Measurements from ENCODE around the gene SAMSN1. TPM values are rescaled to one million over a fixed set of nuclear protein-coding genes. Genes with fewer than 3 reads are reported as not detected.

The SAMSN1 gene
- total RNA-seq, 1 donor from 2014 or later, result 6.4 TPM

DNA sequence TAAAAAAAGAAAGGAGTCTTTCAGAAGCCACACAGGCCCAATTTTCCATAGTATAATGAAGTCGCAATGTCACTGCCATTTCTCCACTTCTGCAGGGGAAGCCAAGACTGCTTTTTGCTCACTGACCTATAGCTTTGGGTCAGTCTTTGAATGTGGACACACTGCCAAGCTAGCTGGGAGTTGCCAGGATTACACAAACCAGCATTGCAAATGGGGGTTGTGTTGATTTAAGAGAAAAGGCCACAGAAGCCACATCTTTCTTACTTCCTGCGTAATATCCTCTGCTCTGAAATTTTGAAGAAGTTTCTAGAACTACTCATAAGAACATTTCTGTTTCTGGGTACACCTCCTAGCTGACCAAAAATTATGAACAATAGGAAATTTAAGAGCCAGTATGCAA lies 45.8 kb upstream of the SAMSN1 start:
- H3K27ac ChIP-seq, result peak overlapping the region; percentile 16

DNA sequence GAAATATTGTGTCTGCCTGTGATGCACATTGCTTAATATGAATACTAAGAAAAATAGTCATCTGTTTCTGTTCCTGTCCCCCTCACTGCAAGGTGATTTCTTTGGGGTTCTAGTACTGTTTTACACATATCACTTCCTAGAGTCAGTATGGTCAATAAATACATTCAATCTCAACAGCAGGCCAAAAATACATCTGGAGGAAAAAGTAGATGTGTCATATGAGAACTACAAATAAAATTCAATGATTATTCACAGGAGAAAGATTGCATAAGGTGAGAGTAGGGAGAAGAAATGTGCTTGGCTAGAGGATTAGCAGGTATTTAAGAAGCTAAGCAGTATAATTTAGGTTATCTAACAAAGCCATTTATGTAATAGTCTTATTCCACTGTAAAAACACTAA lies 45.3 kb upstream of the SAMSN1 start:
- no peak overlapping the region for H3K4me3 ChIP-seq
- H3K27ac ChIP-seq, result no peak overlapping the region
- no peaks in the 10 kb centered on the region for H3K9me3 ChIP-seq
- TF ChIP-seq POLR2AphosphoS5 (IDR thresholded peaks at IDR 0.05; ENCODE audit: insufficient read depth in 1 of 2, low read depth in 1 of 2), result no peak
- TF ChIP-seq, protein P1, sequence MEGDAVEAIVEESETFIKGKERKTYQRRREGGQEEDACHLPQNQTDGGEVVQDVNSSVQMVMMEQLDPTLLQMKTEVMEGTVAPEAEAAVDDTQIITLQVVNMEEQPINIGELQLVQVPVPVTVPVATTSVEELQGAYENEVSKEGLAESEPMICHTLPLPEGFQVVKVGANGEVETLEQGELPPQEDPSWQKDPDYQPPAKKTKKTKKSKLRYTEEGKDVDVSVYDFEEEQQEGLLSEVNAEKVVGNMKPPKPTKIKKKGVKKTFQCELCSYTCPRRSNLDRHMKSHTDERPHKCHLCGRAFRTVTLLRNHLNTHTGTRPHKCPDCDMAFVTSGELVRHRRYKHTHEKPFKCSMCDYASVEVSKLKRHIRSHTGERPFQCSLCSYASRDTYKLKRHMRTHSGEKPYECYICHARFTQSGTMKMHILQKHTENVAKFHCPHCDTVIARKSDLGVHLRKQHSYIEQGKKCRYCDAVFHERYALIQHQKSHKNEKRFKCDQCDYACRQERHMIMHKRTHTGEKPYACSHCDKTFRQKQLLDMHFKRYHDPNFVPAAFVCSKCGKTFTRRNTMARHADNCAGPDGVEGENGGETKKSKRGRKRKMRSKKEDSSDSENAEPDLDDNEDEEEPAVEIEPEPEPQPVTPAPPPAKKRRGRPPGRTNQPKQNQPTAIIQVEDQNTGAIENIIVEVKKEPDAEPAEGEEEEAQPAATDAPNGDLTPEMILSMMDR (IDR thresholded peaks at IDR 0.05), result no peak
- TF ChIP-seq POLR2A (IDR thresholded peaks at IDR 0.05), result no peak
- no peaks in the 10 kb centered on the region for H3K27me3 ChIP-seq
- intact Hi-C loops (cut with DNase I), result no loop called here
- no peaks in the 10 kb centered on the region for H3K36me3 ChIP-seq
- no peak for DNase-seq (ENCODE audit: extremely low spot score in 2 of 2)
- H3K4me1 ChIP-seq, result no peaks in the 10 kb centered on the region

More for the DNA sequence above, 45.8 kb upstream of the SAMSN1 start:
- Histone ChIP-seq H3K4me3 (no peak overlapping the region), H3K4me1 (no peaks in the 10 kb centered on the region), H3K9me3 (no peaks in the 10 kb centered on the region), H3K36me3 (no peaks in the 10 kb centered on the region), H3K27me3 (no peaks in the 10 kb centered on the region)
- intact Hi-C loops (cut with DNase I), result no loop called here
- no peak for DNase-seq (ENCODE audit: extremely low spot score in 2 of 2)
- TF ChIP-seq, protein P1 (IDR thresholded peaks at IDR 0.05), result no peak
- TF ChIP-seq POLR2A (IDR thresholded peaks at IDR 0.05), result no peak
- peak; percentile 21 to 25 for TF ChIP-seq POLR2AphosphoS5 (IDR thresholded peaks at IDR 0.05; ENCODE audit: insufficient read depth in 1 of 2, low read depth in 1 of 2)

DNA sequence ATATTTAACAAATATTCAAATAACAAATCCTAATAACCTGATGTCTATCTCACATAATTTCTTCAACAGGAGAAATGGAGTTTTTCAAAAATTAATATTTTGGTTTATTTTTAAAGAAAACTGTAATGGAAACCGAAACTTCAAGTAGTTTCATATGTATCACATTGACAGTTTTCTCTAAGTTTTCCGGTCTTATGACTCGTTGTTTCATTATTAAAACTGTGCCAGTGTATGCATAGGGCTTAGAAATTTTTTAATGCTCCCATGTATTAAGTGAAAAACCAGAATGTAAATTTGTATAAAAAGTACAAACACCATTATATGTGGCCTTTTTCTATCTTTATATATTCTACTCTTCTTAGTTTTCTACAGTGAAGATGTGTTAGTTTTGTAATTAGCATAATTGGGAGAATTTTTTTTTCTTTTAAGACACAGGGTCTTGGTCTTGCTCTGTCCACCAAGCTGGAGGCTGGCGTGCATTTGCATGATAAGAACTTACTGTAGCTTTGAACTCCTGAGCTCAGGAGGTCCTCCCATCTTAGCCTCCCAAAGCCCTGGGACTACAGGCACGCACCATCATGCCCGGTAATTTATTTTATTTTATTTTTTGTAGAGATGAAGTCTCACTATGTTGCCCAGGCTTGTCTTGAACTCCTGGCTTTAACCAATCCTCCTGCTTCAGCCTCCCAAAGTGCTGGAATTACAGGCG lies 43.9 kb upstream of the SAMSN1 start:
- no peak overlapping the region for H3K4me3 ChIP-seq
- no peak for DNase-seq (ENCODE audit: extremely low spot score in 2 of 2)
- no peak overlapping the region for H3K27ac ChIP-seq
- intact Hi-C loops (cut with DNase I), result no loop called here
- H3K4me1 ChIP-seq, result no peaks in the 10 kb centered on the region
- TF ChIP-seq POLR2AphosphoS5 (IDR thresholded peaks at IDR 0.05; ENCODE audit: insufficient read depth in 1 of 2, low read depth in 1 of 2), result no peak
- no peak for TF ChIP-seq POLR2A (IDR thresholded peaks at IDR 0.05)
- TF ChIP-seq, protein P1 (IDR thresholded peaks at IDR 0.05), result no peak
- H3K36me3 ChIP-seq, result no peaks in the 10 kb centered on the region
- H3K27me3 ChIP-seq, result no peaks in the 10 kb centered on the region
- no peaks in the 10 kb centered on the region for H3K9me3 ChIP-seq

DNA sequence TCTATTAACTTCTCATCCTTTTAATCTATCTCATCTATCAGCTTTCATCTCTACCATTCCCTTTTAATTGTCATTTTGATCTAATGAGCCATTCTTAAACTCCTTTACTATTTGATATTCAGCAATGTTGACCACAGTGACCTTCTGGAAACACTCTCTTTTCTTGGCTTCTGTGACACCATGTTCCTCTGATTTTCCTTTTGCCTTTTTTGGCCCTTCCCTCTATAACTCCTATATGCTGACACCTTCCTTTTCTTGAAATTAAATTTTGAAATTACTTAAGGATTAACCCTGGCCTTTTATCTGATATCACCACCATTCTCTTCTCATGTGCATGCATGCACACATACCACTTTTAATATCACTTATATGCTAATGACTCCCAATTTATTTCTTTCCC lies 41.2 kb upstream of the SAMSN1 start:
- DNase-seq (ENCODE audit: extremely low spot score in 2 of 2), result no peak
- Histone ChIP-seq H3K27me3 (no peaks in the 10 kb centered on the region), H3K27ac (no peak overlapping the region), H3K36me3 (no peaks in the 10 kb centered on the region), H3K9me3 (no peaks in the 10 kb centered on the region), H3K4me1 (no peaks in the 10 kb centered on the region), H3K4me3 (no peak overlapping the region)
- intact Hi-C loops (cut with DNase I), result no loop called here
- TF ChIP-seq, protein P1 (IDR thresholded peaks at IDR 0.05), result no peak
- TF ChIP-seq POLR2A (IDR thresholded peaks at IDR 0.05) (no peak), POLR2AphosphoS5 (IDR thresholded peaks at IDR 0.05; ENCODE audit: insufficient read depth in 1 of 2, low read depth in 1 of 2) (no peak)

DNA sequence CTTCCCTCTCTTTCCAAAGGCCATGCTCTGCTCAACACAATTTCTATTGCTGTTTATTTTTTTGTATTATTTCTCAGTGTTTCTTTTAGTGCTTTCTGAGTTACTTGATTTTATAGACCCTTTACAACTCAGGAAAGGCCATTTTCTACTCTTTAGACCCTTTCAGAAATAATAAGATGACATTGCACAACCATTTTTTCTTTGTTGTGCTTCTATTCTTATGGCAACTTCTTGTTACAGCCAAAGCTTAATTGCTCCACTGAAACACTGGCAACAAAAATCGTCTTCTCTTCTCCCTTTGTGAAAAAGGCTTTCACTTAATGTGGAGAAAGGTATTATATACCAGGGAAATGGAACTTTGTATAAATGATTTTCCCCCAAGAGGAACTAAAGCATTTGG lies 39.0 kb upstream of the SAMSN1 start:
- no peak for DNase-seq (ENCODE audit: extremely low spot score in 2 of 2)
- no peaks in the 10 kb centered on the region for H3K36me3 ChIP-seq
- no peaks in the 10 kb centered on the region for H3K9me3 ChIP-seq
- TF ChIP-seq, protein P1 (IDR thresholded peaks at IDR 0.05), result no peak
- no peak for TF ChIP-seq POLR2A (IDR thresholded peaks at IDR 0.05)
- TF ChIP-seq POLR2AphosphoS5 (IDR thresholded peaks at IDR 0.05; ENCODE audit: insufficient read depth in 1 of 2, low read depth in 1 of 2), result no peak
- H3K27me3 ChIP-seq, result no peaks in the 10 kb centered on the region
- H3K27ac ChIP-seq, result no peak overlapping the region
- intact Hi-C loops (cut with DNase I), result no loop called here
- no peaks in the 10 kb centered on the region for H3K4me1 ChIP-seq
- H3K4me3 ChIP-seq, result no peak overlapping the region
